MM.1S (cell line): ENCODE measurements around the gene CAPN15.

Source experiments
- CTCF ChIP-seq: fragments of 300-600 bp; sonication (generic); IDR thresholded peaks from 2 replicates; pipeline ENCODE4 v1.5.1; 2016; ENCODE audit warnings: antibody characterized with exemption, low read length, mixed read lengths
- EZH2 ChIP-seq: fragments of 300-600 bp; sonication (generic); optimal IDR thresholded peaks from 2 replicates; pipeline ENCODE3; 2017; ENCODE audit warnings: low read depth, mild to moderate bottlenecking, antibody characterized with exemption, low read length, mixed read lengths
- EZH2phosphoT487 ChIP-seq: fragments of 300-600 bp; sonication (generic); IDR thresholded peaks from 2 replicates; pipeline ENCODE4 v1.6.1; 2018; ENCODE audit warnings: antibody characterized with exemption, low read length

- no peak for TF ChIP-seq CTCF
- no peak for TF ChIP-seq EZH2
- no peak for TF ChIP-seq EZH2phosphoT487
Measured at GRCh38 chr16:583815-584591, 56.5 kb downstream of the CAPN15 start.
